ENCODE measurements around the gene UBE2E2. TPM values are rescaled to one million over a fixed set of nuclear protein-coding genes. Genes with fewer than 3 reads are reported as not detected.

The UBE2E2 gene
- total RNA-seq, 1 donor from 2014 or later = 24.2 TPM

- Mint-ChIP-seq H3K27ac (ENCODE audit: unreplicated experiment) (no peak overlapping the region), H3K36me3 (ENCODE audit: low read depth) (no peaks in the 10 kb centered on the region), H3K4me3 (no peak overlapping the region), H3K9me3 (no peaks in the 10 kb centered on the region), H3K27me3 (ENCODE audit: low read depth) (no peaks in the 10 kb centered on the region), H3K4me1 (peaks cover 10% of the 10 kb centered on the region)
- no peak for TF ChIP-seq CTCF (conservative IDR thresholded peaks at IDR 0.05)
- no peak for DNase-seq (ENCODE audit: low read depth, low spot score)
Measured at GRCh38 chr3:23518441-23518840, 315.3 kb downstream of the UBE2E2 start.

GRCh38 chr3:23519314-23520208 lies 316.4 kb downstream of the UBE2E2 start:
- TF ChIP-seq CTCF (conservative IDR thresholded peaks at IDR 0.05) = no peak
- H3K4me1 Mint-ChIP-seq = peaks cover 10% of the 10 kb centered on the region
- DNase-seq (ENCODE audit: low read depth, low spot score) = no peak
- H3K27ac Mint-ChIP-seq (ENCODE audit: unreplicated experiment) = no peak overlapping the region
- no peaks in the 10 kb centered on the region for H3K9me3 Mint-ChIP-seq
- no peaks in the 10 kb centered on the region for H3K27me3 Mint-ChIP-seq (ENCODE audit: low read depth)
- H3K36me3 Mint-ChIP-seq (ENCODE audit: low read depth) = no peaks in the 10 kb centered on the region
- no peak overlapping the region for H3K4me3 Mint-ChIP-seq

- no peak overlapping the region for H3K27ac Mint-ChIP-seq (ENCODE audit: unreplicated experiment)
- no peaks in the 10 kb centered on the region for H3K27me3 Mint-ChIP-seq (ENCODE audit: low read depth)
- no peaks in the 10 kb centered on the region for H3K9me3 Mint-ChIP-seq
- no peaks in the 10 kb centered on the region for H3K36me3 Mint-ChIP-seq (ENCODE audit: low read depth)
- DNase-seq (ENCODE audit: low read depth, low spot score) = no peak
- no peak overlapping the region for H3K4me3 Mint-ChIP-seq
- peaks cover 13% of the 10 kb centered on the region for H3K4me1 Mint-ChIP-seq
- no peak for TF ChIP-seq CTCF (conservative IDR thresholded peaks at IDR 0.05)
Measured at GRCh38 chr3:23527326-23527725, 324.2 kb downstream of the UBE2E2 start.

- Mint-ChIP-seq H3K4me3 (no peak overlapping the region), H3K9me3 (no peaks in the 10 kb centered on the region), H3K27me3 (ENCODE audit: low read depth) (no peaks in the 10 kb centered on the region), H3K27ac (ENCODE audit: unreplicated experiment) (no peak overlapping the region), H3K4me1 (peaks cover 6% of the 10 kb centered on the region), H3K36me3 (ENCODE audit: low read depth) (no peaks in the 10 kb centered on the region)
- DNase-seq (ENCODE audit: low read depth, low spot score) = no peak
- no peak for TF ChIP-seq CTCF (conservative IDR thresholded peaks at IDR 0.05)
Measured at GRCh38 chr3:23533596-23533995, 330.5 kb downstream of the UBE2E2 start.

GRCh38 chr3:23533996-23534395 lies 330.9 kb downstream of the UBE2E2 start:
- H3K9me3 Mint-ChIP-seq = no peaks in the 10 kb centered on the region
- no peak for DNase-seq (ENCODE audit: low read depth, low spot score)
- no peaks in the 10 kb centered on the region for H3K36me3 Mint-ChIP-seq (ENCODE audit: low read depth)
- no peak overlapping the region for H3K27ac Mint-ChIP-seq (ENCODE audit: unreplicated experiment)
- H3K4me3 Mint-ChIP-seq = no peak overlapping the region
- H3K4me1 Mint-ChIP-seq = peaks cover 6% of the 10 kb centered on the region
- no peak for TF ChIP-seq CTCF (conservative IDR thresholded peaks at IDR 0.05)
- no peaks in the 10 kb centered on the region for H3K27me3 Mint-ChIP-seq (ENCODE audit: low read depth)

Data from neural crest cell (in vitro differentiated cells).